Gastroesophageal sphincter (tissue), 4 donors: ENCODE data around the gene PMVK. TPM values are rescaled to one million over a fixed set of nuclear protein-coding genes. Genes with fewer than 3 reads are reported as not detected.

Experiments used
- ATAC-seq: fragments of 150-250 bp; one replicate; pipeline ENCODE4 v1.9.1; 2016; ENCODE audit warnings: mild to moderate bottlenecking, moderate library complexity
- H3K27ac ChIP-seq, 4 donors: fragments of 200-600 bp; sonication (generic) in 3 of 4; 1 replicate in 3 of 4; 2 replicates in 1 of 4; pipeline ENCODE4 v1.5.1; 2016 to 2019
- H3K27me3 ChIP-seq: fragments of 200-600 bp; sonication (generic); one replicate; pipeline ENCODE4 v1.5.1; 2019
- H3K36me3 ChIP-seq, 2 donors: fragments of 200-600 bp; sonication (generic); one replicate each; pipeline ENCODE4 v1.5.1; 2019; ENCODE audit warnings: control low read depth in 1 of 2
- H3K4me1 ChIP-seq, 3 donors: fragments of 200-600 bp; sonication (generic); 1 replicate in 2 of 3; 2 replicates in 1 of 3; pipeline ENCODE4 v1.5.1; 2016 to 2019; ENCODE audit warnings: control low read depth in 2 of 3
- H3K4me3 ChIP-seq, 2 donors: fragments of 200-600 bp; sonication (generic); one replicate each; pipeline ENCODE4 v1.5.1; 2019; ENCODE audit warnings: mild to moderate bottlenecking in 1 of 2, moderate library complexity in 1 of 2
- H3K9me3 ChIP-seq, 3 donors: fragments of 200-600 bp; sonication (generic); one replicate each; pipeline ENCODE4 v1.5.1; 2017 to 2019; ENCODE audit warnings: control low read depth in 2 of 3
- CTCF ChIP-seq, 4 experiments: fragments of 200-600 bp in 2 of 4; fragments of 450-650 bp in 2 of 4; sonication (generic) in 1 of 4; IDR thresholded peaks; one replicate each; pipeline ENCODE4 v1.5.1; 2017 to 2019; ENCODE audit warnings: antibody characterized with exemption in 4 of 4, mild to moderate bottlenecking in 2 of 4, moderate library complexity in 2 of 4
- EP300 ChIP-seq: sonication (generic); formaldehyde crosslinking; IDR thresholded peaks from one replicate; pipeline ENCODE4 v1.6.1; 2017; ENCODE audit warnings: antibody characterized with exemption, mild to moderate bottlenecking
- POLR2A ChIP-seq, 2 donors: fragments of 450-650 bp; IDR thresholded peaks; one replicate each; pipeline ENCODE4 v1.6.1; 2017; ENCODE audit warnings: antibody characterized with exemption in 2 of 2, mild to moderate bottlenecking in 2 of 2, moderate library complexity in 1 of 2
- POLR2AphosphoS5 ChIP-seq: sonication (generic); formaldehyde crosslinking; IDR thresholded peaks from one replicate; pipeline ENCODE4 v1.6.1; 2017; ENCODE audit warnings: antibody characterized with exemption
- WGBS, 2 donors: methylation state at CpG; one replicate each; pipeline ENCODE4 v1.1.5; 2018; ENCODE audit warnings: low coverage in 1 of 2; 5-methylcytosine and 5-hydroxymethylcytosine counted together
- total RNA-seq, 4 donors: library from RNA; depleted of rRNA; stranded (reverse); fragments of >200 nt; gene quantifications; one replicate each; pipeline ENCODE4 v1.1.0, GENCODE V29; 2016

The PMVK gene
- total RNA-seq, 4 donors from 2014 or later, result 15.8 to 21.3 (median 18.2) TPM

GRCh38 chr1:154883919-154884868 lies 52.3 kb downstream of the PMVK start:
- ATAC-seq, result no peak
- Histone ChIP-seq H3K4me3 (no peak overlapping the region), H3K27me3 (peaks cover 4% of the 10 kb centered on the region), H3K4me1 (no peaks in the 10 kb centered on the region), H3K9me3 (no peaks in the 10 kb centered on the region), H3K36me3 (no peaks in the 10 kb centered on the region), H3K27ac (no peak overlapping the region)
- 61% methylated on average over 7 to 10 of the region's 15 CpGs for WGBS, 2 donors
- TF ChIP-seq POLR2AphosphoS5, result no peak
- TF ChIP-seq EP300, result no peak
- no peak for TF ChIP-seq CTCF (IDR thresholded peaks at IDR 0.05)
- TF ChIP-seq POLR2A (IDR thresholded peaks at IDR 0.05), result no peak

GRCh38 chr1:154881820-154882535 lies 54.5 kb downstream of the PMVK start:
- no peak for ATAC-seq
- Histone ChIP-seq H3K4me1 (peaks cover 0 to 6% (median 0%) of the 10 kb centered on the region in 3 donors), H3K4me3 (no peak overlapping the region), H3K9me3 (no peaks in the 10 kb centered on the region), H3K27ac (no peak overlapping the region), H3K36me3 (no peaks in the 10 kb centered on the region), H3K27me3 (peaks cover 5% of the 10 kb centered on the region)
- WGBS, 2 donors, result 64 to 92% methylated on average over 2 to 3 of the region's 10 CpGs
- no peak for TF ChIP-seq CTCF (IDR thresholded peaks at IDR 0.05)
- no peak for TF ChIP-seq POLR2AphosphoS5
- TF ChIP-seq POLR2A (IDR thresholded peaks at IDR 0.05), result no peak
- no peak for TF ChIP-seq EP300

- H3K27ac ChIP-seq, result no peak overlapping the region
- H3K27me3 ChIP-seq, result peaks cover 13% of the 10 kb centered on the region
- no peaks in the 10 kb centered on the region for H3K9me3 ChIP-seq
- no peak overlapping the region for H3K4me3 ChIP-seq
- no peak for ATAC-seq
- no peaks in the 10 kb centered on the region for H3K36me3 ChIP-seq
- TF ChIP-seq POLR2A (IDR thresholded peaks at IDR 0.05) (no peak), POLR2AphosphoS5 (no peak), CTCF (IDR thresholded peaks at IDR 0.05) (no peak), EP300 (no peak)
- 68 to 71% methylated on average over 5 of the region's 5 CpGs for WGBS, 2 donors
- H3K4me1 ChIP-seq, result peaks cover 0 to 6% (median 0%) of the 10 kb centered on the region in 3 donors
Measured at GRCh38 chr1:154880671-154881070, 55.8 kb downstream of the PMVK start.

- peaks cover 0 to 6% (median 0%) of the 10 kb centered on the region in 3 donors for H3K4me1 ChIP-seq
- H3K4me3 ChIP-seq, result no peak overlapping the region
- no peaks in the 10 kb centered on the region for H3K36me3 ChIP-seq
- no peak overlapping the region for H3K27ac ChIP-seq
- H3K9me3 ChIP-seq, result no peaks in the 10 kb centered on the region
- no CpG with 5 or more reads among the region's 16 CpGs for WGBS, 2 donors
- TF ChIP-seq POLR2A (IDR thresholded peaks at IDR 0.05) (no peak), EP300 (no peak), CTCF (IDR thresholded peaks at IDR 0.05) (no peak), POLR2AphosphoS5 (no peak)
- peaks cover 19% of the 10 kb centered on the region for H3K27me3 ChIP-seq
- ATAC-seq, result no peak
Measured at GRCh38 chr1:154879038-154879421, 57.5 kb downstream of the PMVK start.
